GM12892 (cell line): ENCODE results near the gene SDR9C7.
"Not testable (repeated sequence)": the region's sequence is repeated elsewhere in the genome, so short reads cannot be mapped to it uniquely, and the experiment has no call there.

Experiments
- DNase-seq: peaks from one replicate; pipeline ENCODE4 v3.0.0; 2011; ENCODE audit not compliant: insufficient read length
- FAIRE-seq: peaks from 2 replicates; lab custom pipeline; 2011; peaks lifted over from hg19 to GRCh38; lab: Jason Lieb, UNC
- POLR2A ChIP-seq: IDR thresholded peaks from 2 replicates; pipeline ENCODE4 v1.6.1; 2011; ENCODE audit warnings: low read depth, low read length, control low read depth
- POLR2AphosphoS5 ChIP-seq: IDR thresholded peaks from 2 replicates; pipeline ENCODE4 v1.6.1; 2011; ENCODE audit warnings: low read depth, low read length, control low read depth
- TAF1 ChIP-seq: IDR thresholded peaks from 2 replicates; pipeline ENCODE4 v1.6.1; 2011; ENCODE audit warnings: low read depth, mild to moderate bottlenecking, control low read depth, low read length, borderline replicate concordance

SDR9C7 gene

GRCh38 chr12:56897844-56898361 is 36.3 kb downstream of the SDR9C7 start:
- FAIRE-seq (no peak), DNase-seq (no peak)
- no peak for TF ChIP-seq POLR2AphosphoS5

GRCh38 chr12:56896082-56896481 is 38.1 kb downstream of the SDR9C7 start:
- TF ChIP-seq TAF1 (no peak), POLR2A (no peak), POLR2AphosphoS5 (no peak)
- no peak for DNase-seq
- no peak for FAIRE-seq

GRCh38 chr12:56894698-56895368 is 39.4 kb downstream of the SDR9C7 start:
- TF ChIP-seq TAF1 (no peak), POLR2AphosphoS5 (no peak), POLR2A (no peak)
- DNase-seq, result no peak
- no peak for FAIRE-seq

GRCh38 chr12:56891885-56892284 is 42.3 kb downstream of the SDR9C7 start:
- not testable (repeated sequence) for DNase-seq, FAIRE-seq

GRCh38 chr12:56886319-56886718 is 47.9 kb downstream of the SDR9C7 start:
- TF ChIP-seq POLR2A (no peak), TAF1 (no peak), POLR2AphosphoS5 (no peak)

GRCh38 chr12:56885316-56885715 is 48.9 kb downstream of the SDR9C7 start:
- no peak for FAIRE-seq
- no peak for TF ChIP-seq POLR2AphosphoS5
- TF ChIP-seq TAF1, result no peak
- TF ChIP-seq POLR2A, result no peak
- DNase-seq, result no peak

More at GRCh38 chr12:56886319-56886718, 47.9 kb downstream of the SDR9C7 start:
- no peak for DNase-seq
- no peak for FAIRE-seq

- FAIRE-seq (no peak), DNase-seq (no peak)
- TF ChIP-seq POLR2AphosphoS5 (no peak), TAF1 (no peak), POLR2A (no peak)
Measured at GRCh38 chr12:56884421-56884820, 49.8 kb downstream of the SDR9C7 start.

GRCh38 chr12:56882407-56882806 is 51.8 kb downstream of the SDR9C7 start:
- DNase-seq, FAIRE-seq: not testable (repeated sequence)

GRCh38 chr12:56880125-56880992 is 53.8 kb downstream of the SDR9C7 start:
- FAIRE-seq (no peak), DNase-seq (no peak)
- TF ChIP-seq POLR2AphosphoS5, result no peak
- TF ChIP-seq POLR2A, result no peak
- TF ChIP-seq TAF1, result no peak

- not testable (repeated sequence) for DNase-seq, FAIRE-seq
Measured at GRCh38 chr12:56879240-56880124, 54.7 kb downstream of the SDR9C7 start.

GRCh38 chr12:56878010-56878339 is 56.2 kb downstream of the SDR9C7 start:
- TF ChIP-seq POLR2AphosphoS5, result no peak
- TF ChIP-seq TAF1, result no peak
- no peak for TF ChIP-seq POLR2A
- no peak for DNase-seq

More at GRCh38 chr12:56878010-56878339, 56.2 kb downstream of the SDR9C7 start:
- FAIRE-seq, result no peak
